Fibroblast of the conjunctiva (primary cell): ENCODE measurements around the gene RGS19.

Experiments used
- DNase-seq: peaks from one replicate; pipeline ENCODE4 v3.0.0-alpha.2; 2010; ENCODE audit warnings: low read depth

RGS19 gene

DNA sequence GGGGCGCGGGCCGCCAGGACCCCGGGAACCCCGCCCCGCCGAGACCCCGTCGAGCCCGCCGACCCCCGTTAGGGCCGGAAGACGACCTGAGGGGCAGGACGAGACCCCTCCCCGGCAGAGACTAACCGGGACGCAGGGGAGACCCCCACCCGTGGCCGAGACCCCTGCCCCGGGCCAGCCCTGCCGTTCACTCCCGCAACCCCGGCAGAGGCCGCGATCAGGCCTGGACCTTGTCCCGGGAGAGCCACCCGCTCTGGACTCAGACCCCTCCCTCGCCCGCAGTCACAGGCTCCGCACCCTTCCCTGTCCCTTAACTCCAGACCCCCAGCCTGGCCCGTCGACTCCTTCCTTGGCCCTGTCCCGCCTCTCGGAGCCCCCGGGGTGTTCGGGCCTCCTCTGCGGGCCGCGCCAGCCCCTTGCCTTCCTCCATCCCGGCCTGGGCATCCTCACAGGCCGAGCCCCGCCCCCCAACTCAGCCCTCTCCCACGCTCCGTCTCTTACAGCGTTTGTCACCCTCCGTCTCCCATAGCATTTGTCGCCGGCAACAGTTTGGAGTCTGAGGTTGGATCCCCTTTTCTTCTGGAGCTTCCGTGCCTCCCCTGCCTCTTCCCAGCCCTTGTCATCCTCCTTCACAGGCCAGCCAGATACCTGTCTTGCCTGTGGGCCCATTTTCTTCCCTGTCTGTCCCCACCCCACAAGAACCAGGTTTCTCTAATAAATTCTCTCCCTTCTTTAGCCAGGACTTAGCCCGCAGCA is 15.8 kb downstream of the RGS19 start:
- DNase-seq = no peak

DNA sequence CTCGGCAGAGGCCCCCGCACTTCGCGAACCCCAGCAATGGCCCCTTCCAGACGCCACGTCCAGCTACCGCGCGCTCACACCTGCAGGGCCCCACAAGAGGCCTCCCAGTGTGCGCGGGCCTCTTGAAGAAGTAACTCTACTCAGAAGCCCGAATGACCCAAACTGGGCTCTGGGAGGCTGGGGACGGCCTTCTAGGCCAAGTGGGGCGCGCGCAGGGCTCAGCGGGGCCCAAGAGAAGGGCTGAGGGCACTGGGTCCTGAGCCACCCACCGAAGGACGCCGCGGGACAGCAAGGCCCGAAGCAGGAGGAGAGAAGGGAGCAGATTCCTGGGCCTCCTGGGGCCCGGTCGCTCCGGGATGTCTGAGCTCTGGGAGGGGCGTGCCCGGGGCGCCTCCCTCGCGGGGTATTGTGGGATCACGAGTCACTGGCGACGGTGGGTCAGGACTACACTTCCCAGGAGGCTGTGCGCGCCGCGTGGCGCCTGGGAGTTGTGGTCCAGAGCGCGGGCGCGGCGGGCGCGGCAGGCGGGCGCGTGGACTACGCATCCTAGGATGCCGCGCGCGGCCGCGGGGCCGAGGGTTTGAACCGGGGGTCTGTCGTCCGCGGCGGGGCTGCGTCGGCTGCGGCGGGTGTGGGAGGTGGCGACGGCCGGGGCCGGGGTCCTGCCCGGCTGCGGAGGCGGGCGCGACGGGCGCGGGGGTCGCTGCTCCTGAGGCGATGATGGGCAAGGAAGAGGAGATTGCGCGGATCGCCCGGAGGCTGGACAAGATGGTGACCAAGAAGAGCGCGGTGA is 16.5 kb downstream of the RGS19 start, which contains the start of gene TCEA2:
TSS of gene TCEA2 (plus strand) at position 603 of the 793 bp plus-strand sequence. CDS start at position 718, 115 bp downstream.
- peak; percentile 90 for DNase-seq

DNA sequence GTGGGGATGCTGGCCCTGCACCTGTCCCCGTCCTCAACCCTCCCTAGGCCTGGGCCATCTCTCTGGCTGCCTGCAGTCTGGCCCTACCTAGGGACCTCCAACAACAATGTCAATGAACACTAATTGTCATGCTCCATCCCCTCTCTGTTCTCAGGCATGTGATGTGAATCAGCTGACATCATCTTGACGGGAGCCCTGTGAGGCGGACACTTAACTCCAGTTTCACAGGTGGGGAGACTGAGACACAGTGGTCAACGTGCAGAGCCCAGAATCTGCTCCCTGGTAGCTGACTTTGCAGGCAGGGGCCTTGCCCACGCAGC is 17.1 kb downstream of the RGS19 start:
- no peak for DNase-seq

DNA sequence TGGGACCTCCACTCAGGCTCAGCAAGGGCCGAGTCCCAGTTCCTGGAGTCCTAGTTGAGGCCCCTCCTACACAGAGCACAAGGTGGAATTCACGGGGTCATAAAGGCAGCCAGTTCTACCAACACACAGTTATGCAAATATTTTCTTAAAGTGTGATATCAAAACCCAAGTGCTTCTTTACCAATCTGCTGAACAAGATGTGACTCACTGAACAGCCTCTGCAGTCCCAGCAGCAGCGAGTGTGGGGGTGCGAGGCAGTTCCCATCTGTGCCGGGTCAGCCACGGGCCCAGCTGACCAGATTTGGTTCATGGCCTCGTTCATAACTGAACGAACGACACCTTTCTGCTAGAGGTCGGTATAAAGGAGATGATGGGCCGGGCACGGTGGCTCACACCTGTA is 20.8 kb downstream of the RGS19 start:
- DNase-seq = no peak

DNA sequence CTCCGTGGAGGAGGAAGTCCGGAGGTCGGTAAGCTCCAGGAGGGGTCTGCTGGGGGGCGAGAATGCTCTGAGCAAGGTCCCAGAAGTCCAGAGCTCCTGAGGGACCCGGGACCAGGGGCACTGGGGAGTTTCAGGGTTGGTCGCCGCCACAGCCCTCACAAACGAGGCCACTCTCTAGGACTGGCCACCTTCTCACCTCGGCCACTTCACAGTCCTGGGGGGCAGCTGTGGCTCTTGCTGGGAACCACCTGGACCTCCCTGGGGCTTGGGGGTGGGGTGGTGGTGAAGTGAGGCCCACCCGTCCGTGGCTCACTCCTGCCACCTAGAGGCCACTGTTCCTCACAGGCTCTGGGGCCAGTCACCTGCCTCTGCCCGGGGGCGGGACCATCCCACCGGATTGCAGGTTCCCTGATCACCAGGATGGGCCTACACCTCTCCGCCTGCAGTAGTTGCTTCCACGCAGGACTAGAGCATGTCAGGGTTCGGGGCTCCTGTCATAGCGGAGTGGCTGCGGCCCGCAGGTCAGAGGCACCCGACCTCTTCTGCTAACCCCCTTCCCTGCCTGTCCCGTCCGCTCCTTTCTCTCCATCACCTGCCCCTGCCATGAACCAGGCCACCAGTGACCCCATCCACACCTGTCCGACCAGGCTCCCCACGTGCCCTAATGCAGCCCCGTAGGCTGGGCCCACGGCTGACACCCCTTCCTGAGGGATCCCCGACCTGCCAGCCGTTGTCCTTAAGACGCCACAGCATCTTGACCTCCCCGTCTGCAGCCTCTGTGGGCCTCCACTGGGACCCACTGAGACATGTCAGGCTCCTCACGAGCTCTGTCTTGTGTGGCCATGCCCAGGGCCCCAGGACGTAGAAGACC is 21.5 kb downstream of the RGS19 start:
- no peak for DNase-seq

DNA sequence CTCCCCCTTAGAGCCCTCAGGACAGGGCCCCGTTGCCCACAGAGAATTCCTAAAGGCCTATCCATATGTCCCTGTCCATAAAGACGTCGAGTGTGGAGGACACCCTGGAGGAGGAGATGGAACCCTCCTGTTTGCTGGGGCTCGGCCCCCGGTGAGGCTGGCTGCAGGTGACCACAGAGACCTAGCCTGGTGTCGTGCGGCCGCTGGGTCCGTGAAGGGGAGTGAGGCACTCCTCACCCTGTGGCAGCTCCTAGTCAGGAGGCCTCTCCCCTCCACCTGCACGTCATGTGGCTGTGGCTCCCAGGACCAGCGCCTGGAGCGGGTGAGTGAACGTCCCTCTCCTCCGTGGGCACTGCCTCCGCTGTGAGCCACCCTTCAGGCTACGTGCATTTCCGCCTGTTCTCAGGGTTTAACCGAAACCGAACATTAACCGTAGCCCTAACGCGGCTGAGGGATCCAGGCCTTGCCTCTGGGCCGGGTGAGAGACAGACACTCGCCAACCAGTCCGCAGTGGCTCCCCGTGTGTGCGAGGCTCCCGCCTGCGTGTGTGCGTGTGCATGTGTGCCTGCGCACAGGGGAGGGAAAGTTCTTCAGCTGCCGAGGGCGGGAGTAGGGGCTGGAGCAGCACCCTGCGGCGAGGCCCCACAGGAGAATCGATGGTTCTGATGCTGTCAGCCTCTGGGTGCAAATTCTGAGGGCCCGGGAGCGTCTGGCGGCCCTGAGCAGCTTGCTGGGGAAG is 22.3 kb downstream of the RGS19 start:
- no peak for DNase-seq

DNA sequence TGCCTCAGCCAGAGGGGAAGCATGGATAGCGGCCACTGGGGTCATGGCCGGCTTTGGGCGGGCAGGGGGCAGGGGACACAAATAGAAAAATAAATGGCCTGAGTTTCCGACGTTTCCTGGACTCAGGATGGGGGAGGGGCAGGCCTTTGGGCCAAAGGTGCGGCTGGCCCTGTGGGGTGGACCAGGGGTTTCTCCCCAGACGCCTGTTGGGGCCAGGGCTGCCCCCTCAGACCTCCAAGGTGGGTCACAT is 22.8 kb downstream of the RGS19 start:
- no peak for DNase-seq

DNA sequence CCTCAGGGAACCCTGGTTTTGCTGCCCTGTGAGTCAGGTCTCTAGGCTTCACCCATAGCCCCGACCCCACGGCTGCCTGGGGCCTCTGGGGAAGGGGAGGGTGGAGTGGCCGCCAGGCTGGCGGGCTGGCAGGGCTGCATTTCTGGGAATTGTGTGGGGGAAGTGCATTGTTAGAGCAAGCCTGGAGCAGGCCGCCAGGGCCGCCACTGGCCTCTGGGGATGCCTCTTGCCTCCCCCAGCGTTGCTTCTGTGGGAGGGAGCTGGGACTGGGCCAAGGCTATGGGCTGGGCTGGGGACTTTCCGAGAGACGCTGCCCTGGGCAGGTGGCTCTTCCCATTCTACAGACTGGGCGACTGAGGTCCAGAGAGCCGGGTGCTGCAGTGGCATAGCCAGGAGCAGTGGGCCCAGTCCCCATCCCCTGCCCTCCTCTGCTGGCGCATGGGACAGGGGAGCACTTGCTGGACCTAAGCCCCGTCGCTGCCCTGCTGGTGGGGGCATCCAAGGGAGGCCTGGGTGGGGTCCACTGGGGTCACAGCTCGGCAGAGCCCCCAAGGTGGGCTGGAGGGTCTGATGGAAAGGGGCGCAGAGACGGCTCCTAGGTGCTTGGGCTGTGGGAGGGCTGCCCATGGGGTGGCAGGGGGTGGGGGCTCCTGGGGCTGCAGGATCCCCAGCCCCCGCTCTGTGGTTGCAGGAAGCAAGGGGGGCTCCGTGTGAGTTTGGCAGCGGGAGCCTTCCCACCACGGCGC is 23.3 kb downstream of the RGS19 start:
- no peak for DNase-seq

DNA sequence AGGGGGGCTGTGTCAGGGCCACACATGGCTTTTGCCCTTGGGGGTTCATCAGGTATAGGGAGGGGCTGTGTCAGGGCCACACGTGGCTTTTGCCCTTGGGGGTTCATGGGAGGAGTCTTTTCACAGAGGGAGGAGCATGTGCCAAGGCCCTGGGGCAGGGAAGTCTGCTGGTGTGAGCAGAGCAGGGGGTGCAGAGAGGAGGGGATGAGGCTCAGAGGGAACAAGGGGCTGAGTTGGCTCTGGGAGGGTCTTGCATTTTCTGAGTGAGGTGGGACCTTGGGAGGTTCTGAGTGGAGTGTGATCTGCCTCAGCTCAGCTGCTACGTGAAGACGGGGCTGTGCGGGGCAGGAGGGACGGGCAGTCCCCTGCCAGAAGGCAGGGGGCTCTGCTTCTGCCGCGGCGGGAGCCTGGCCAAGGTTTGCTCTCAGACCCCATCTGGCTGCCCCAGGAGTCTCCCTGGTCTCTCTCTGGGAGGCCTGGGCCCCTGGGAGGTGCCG is 23.9 kb downstream of the RGS19 start:
- DNase-seq = no peak

DNA sequence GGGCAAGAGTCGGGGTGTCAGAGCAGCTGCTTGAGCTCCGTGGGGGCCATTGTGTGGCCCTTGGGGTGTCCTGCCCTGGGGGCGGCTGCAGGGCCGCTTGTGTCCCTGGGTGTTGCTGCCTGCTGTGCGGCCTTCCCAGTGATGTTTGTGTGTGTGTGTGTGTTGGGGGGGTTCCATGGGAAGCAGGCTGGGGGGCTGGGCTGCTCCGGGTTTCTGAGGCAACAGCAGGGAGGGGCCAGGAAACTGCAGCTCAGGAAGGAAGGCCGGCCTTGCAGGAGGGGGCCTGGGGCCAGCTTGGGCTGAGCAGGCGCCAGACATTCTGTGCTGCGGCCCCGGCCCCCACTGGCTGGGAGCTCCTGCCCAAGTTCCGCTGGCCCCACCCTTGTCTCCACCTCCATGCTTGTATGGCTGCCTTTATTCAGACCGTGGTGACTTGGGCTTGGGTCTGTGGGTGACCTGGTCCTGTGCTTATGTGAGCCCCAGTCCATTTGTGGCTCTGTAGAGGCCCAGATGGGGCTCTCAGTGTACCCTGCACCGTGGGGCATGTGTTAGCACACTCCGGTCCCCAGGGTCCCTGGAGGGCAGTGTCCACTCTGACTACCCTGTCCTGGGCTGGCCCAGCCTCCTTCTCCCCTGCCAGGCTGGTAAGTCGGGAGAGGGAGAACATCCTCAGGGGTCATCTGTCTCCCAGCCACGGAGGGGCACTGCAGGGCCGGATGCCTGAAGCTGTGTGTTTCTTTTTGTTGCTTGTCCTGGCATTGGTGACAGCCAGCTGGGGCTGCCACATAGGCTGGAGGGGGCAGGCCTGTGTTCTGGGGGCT is 25.3 kb downstream of the RGS19 start:
- peak; percentile 20 for DNase-seq

DNA sequence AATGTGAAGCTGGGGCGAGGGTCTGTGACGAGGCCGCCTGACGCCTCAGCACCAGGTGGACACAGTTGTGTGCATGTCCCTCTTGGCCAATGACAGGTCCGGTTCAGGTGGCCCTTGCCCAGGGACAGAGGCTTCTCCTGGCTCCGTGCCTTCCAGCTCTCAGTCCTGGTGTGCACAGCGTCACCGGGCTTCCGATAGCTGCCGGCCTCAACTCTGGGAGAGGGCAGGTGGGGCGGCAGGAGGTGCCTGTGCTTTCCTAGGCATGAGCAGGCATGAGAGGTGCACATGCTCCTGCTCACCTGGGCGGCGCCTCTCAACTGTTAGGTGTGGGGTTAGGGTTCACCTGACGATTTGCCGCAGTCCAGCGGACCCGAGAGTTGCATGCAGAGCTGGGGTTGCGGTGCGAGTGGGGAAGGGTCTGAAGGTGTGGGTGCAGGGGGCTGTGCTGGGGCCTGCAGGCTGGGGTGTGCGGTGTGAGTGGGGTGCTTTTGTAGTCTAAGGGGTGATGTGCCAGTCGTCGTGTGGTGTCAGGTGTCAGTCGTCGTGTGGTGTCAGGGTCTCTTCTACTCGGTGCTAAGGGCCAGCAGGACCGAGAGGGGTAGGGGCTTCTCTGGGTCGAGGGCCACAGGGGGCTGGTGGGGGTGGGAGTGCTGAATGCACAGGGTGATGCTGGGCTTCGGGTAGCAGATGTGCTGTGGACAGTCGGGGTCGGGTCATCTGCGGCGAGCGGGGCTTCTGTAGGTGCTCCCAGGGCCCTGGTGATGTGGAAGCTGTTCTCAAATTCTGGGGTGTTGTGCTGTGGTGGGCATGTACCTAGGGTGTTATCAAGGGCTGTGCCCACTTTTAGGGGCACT is 26.1 kb downstream of the RGS19 start:
- DNase-seq = no peak

DNA sequence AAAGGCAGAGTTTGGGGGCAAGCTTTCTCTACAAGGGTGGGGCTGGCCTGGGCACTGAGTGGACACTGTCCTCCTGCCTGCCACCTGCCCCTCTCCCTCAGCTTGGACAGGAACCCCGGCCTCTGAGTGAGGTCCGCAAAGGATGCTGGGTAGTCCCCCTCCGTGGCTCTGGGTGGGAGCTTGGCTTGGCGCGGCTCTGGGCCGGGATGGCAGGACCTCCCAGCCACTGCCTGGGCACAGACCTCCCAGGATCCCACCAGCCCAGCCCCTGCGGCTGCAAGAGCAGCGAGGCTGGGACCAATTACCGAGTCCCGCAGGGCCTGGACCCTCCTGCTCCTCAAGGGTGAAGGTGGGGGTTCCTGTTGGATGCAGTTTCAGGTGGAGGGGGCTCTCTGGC is 27.0 kb downstream of the RGS19 start:
- DNase-seq = no peak

DNA sequence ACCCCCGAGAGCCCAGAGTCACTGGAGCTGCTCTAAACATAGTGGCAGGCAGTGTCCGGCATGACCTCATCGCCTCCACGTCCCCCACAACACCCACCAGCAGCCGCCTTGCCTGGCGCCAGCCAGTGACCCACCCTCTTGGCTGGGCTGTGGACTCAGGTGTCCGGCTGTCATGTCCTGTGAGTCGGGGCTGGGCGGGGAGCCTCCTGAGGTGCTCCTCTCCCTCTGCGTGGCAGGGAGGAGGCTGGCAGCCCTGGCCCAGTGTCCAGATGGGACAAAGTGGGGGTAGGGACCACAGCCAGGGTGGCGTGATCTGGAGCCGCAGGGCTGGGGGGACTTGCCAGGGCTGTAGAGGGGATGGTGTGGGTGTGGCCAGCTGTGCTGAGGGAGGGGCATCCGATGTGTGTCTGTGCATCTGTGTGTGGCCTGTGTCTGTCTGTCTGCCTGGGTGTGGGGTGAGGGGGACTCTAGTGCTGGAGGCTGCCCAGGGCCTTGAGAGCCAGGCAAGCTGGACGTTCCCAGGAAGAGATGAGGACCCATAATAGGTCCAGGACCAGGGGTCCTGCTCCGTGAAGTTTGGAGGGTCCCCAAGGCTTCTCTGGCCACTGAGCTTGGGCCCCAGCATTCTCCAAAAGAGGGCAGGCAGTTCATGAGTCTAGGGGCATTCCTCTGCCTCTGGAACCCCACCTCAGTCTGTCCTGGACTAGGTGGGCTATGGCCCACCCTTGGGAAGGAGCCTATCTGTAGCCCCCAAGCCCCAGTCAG is 27.6 kb downstream of the RGS19 start:
- DNase-seq = no peak

DNA sequence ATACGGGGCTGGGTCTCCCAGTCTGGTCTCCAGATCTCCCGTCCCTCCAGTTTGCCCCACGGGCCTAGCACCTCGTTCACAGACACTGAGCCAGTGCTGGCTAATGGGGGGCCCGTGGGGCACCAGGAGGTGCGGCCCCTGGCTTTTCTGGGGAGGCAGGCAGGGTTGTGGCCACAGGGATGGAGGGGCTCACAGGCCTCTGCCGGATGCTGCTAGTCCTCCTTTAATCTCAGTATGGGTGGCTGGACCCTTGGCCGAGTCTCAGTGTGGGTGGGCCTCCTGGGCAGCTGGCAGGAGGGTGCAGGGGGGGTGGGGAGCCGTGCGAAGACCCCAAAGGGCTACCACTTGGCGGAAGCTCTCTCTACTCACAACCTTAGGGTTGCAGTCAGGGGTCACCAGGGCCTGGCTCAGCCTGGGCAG is 28.3 kb downstream of the RGS19 start:
- no peak for DNase-seq

DNA sequence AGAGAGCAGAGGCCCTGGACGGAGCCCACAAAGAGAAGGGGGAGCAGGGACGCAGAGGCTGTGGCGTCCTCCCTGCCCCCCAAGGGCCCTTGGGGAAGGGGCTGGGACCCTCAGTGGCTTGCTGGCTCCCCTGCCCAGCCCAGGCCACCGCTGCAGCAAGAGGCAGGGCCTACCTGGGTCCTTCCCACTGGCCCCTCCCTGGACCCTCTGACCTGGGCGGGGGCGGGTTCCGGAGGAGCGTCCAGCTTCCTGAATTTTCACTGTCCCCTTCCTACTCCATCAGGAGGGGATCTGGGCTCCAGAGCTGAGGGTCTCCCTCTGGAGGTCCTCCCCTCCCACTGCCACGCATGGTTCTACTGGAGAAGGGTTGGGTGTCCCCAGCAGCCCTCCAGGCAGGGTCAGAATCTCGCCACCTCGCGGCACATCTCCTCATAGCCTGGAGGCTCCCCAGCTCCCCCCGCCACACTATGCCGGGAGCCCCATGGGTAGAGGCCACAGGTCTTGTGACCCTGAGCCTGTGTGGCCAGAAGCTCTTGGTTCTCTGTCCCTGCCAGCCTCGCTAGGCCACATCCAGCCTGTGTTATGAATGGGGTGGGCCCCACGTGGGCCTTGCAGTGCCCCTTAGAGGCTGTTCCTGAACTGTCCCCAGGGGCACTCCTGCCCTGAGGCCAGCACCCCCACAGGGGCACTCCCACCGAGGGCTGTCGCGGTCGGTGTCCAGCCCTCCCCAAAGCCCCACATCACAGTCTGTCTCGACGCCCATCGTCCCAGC is 28.9 kb downstream of the RGS19 start:
- DNase-seq = no peak

DNA sequence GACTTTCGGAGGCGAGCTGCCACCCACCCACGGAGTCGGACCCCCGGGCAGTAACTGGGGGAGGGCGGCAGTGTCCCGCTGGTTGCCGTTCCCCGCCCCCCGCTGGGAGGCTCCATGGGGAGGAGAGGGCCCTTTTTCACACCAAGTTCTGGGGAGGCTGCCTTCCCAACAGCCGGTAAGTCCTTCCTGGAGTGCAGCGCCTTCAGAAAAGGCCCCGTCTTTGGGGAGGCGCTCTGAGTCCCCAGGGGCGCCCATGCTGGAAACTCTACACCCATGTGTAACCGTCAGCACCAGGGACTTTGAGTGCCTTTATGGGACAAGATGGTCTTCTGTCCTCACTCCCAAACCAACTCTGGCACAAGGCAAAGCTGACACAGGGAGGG is 29.4 kb downstream of the RGS19 start:
- DNase-seq = no peak

DNA sequence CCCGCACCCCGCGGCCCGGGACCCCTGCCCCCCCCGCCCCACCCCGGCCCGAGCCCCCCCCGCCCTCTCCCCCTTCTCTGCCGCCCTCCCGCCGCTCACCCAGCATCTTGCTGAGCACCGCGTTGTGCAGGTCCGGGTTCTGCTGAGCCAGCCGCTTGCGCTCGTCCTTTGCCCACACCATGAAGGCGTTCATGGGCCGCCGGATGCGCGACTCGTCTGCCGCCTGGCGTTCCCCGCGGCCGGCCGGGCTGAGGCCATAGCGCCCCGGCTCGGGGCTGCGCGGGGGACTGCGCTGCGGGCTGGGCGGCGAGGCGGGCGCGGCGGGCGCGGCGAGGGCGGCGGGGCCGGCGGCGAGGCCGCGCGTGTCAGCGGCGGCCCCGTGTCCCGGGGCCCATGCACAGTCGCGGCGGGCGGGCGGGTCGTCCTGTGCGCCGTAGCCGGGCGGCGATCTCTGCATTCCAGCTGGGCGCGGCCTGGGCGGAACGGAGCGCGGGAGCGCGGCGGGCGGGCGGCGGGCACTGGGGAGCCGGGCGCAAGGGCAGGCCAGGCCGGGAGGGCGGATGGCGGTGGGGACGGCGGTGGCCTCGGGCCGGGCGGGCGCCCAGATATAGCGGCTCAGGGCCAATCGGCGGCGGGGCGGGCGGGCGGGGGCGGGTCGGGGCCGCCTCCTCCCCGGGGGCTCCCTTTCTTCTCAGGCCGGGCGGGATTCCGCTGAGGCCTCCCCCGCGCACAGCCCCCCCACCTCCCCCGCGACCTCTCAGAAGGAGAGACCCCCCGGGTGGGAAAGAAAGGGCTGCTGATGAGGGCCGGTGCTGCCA is 30.0 kb downstream of the RGS19 start, which contains the start of gene SOX18:
TSS of gene SOX18 (minus strand) at position 580 of the 818 bp plus-strand sequence. CDS start at position 457, 123 bp downstream.
- no peak for DNase-seq
